MCF 10A (cell line): Measurements from ENCODE around the gene SCAPER. TPM values are rescaled to one million over a fixed set of nuclear protein-coding genes. Genes with fewer than 3 reads are reported as not detected.

Experiments used
- microRNA-seq: library from miRNA; unstranded; fragments of <30 nt; microRNA quantifications from one replicate; pipeline ENCODE4 v1.2.0, GENCODE V29; 2022
- total RNA-seq: library from RNA; stranded (reverse); gene quantifications from 2 replicates; pipeline ENCODE4 v1.2.3, GENCODE V29; 2022

Gene SCAPER
- total RNA-seq, 1 experiment from 2014 or later: 9.5 TPM

Small RNA genes within 50 kb of the gene (microRNA-seq; reads per million reads assigned to microRNA genes)
- not detected for gene MIR3713

Other genes with a start within 250 kb of the SCAPER start
- 48.1 and 68.8 TPM in 2 replicates for gene RCN2, start 26.4 kb upstream of the SCAPER start, total RNA-seq
- gene PSTPIP1, start 89.8 kb upstream of the SCAPER start, total RNA-seq: 1.2 TPM in 2 replicates
- gene TSPAN3, start 165.8 kb upstream of the SCAPER start, total RNA-seq: 96.6 and 96.8 TPM in 2 replicates